ENCODE results near the gene C16orf96. TPM values are rescaled to one million over a fixed set of nuclear protein-coding genes. Genes with fewer than 3 reads are reported as not detected.

Gene C16orf96
- total and polyA plus RNA-seq, 2 of the 13 experiments (the other 11 are each of a cell fraction or from before 2014, with no cell fraction given) = 0.03 TPM; not detected in 1

DNA sequence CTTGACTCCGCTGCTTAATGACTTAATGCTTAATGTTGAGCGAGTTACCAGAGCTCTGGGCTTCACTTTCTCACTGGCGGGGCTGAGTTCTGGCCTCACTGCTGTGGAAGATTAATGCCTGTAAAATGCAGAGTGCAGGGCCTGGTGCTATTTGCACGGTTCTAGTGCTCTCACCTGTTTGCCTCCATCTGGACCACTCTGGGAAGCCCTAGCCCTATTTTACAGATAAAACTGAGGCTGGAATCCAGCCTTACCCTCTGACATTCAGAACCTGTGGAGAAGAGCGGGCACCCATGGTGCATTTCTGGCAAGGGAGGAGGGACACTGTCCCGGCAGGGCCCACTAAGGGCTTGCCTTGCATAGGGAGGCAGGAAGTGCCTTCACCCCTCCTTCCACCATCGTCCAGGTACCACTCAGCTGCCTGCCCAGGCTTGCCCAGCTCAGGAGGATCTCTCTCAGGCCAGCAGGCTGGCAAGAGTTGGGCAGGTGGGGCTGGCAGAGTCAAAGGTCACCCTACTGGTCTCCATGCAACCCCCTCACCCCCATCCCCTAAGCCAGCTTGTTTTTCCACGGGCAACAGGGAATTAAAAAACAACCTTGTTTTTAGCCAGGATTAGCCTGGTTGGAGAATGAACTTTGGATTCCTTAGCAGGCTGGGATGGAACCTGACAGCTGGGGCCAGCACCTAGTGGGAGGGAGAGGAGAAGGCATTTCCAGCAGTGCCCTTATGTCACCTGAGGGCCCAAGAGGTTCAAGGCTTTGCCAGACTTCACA, 62.7 kb downstream of the C16orf96 start (continued):
- TF ChIP-seq ZNF446 (CRISPR knock-in tag; IDR thresholded peaks at IDR 0.05) = no peak
- no peak for TF ChIP-seq ZNF772 (CRISPR knock-in tag; IDR thresholded peaks at IDR 0.05)
- no peak for TF ChIP-seq ZNF572 (CRISPR knock-in tag; IDR thresholded peaks at IDR 0.05)
- no peak for TF ChIP-seq MEF2D (CRISPR knock-in tag; IDR thresholded peaks at IDR 0.05)
- TF ChIP-seq FOXP4 (CRISPR knock-in tag; IDR thresholded peaks at IDR 0.05) = 0 out of 2 replicates have a peak, but pooled peaks have one; percentile 30
- peak; percentile 37; the same call in 1 of the 2 replicates for TF ChIP-seq FOXO1 (CRISPR knock-in tag; IDR thresholded peaks at IDR 0.05)
- no peak for TF ChIP-seq ZBTB49 (CRISPR knock-in tag; IDR thresholded peaks at IDR 0.05; ENCODE audit: borderline replicate concordance)
- TF ChIP-seq, protein P1, sequence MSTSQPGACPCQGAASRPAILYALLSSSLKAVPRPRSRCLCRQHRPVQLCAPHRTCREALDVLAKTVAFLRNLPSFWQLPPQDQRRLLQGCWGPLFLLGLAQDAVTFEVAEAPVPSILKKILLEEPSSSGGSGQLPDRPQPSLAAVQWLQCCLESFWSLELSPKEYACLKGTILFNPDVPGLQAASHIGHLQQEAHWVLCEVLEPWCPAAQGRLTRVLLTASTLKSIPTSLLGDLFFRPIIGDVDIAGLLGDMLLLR (CRISPR knock-in tag; IDR thresholded peaks at IDR 0.05) = 0 out of 2 replicates have a peak, but pooled peaks have one; percentile 39
- TF ChIP-seq SSRP1 (CRISPR knock-in tag; IDR thresholded peaks at IDR 0.05) = no peak
- no peak for TF ChIP-seq ZNF207 (IDR thresholded peaks at IDR 0.05; ENCODE audit: borderline replicate concordance)
- no peak for TF ChIP-seq IRF1 (CRISPR knock-in tag; IDR thresholded peaks at IDR 0.05; ENCODE audit: low read depth)
- no peak for TF ChIP-seq KDM1A (CRISPR knock-in tag; IDR thresholded peaks at IDR 0.05)
- no peak for TF ChIP-seq CBX2 (IDR thresholded peaks at IDR 0.05; ENCODE audit: low read depth, low read length)
- TF ChIP-seq CBX2 (CRISPR knock-in tag; IDR thresholded peaks at IDR 0.05; ENCODE audit: low read depth) = no peak
- TF ChIP-seq ZBTB7A (CRISPR knock-in tag; IDR thresholded peaks at IDR 0.05) = no peak
- TF ChIP-seq GTF3A (CRISPR knock-in tag; conservative IDR thresholded peaks at IDR 0.05) = no peak
- TF ChIP-seq ATF7 (IDR thresholded peaks at IDR 0.05) = no peak
- no peak for TF ChIP-seq ATF7 (CRISPR knock-in tag; IDR thresholded peaks at IDR 0.05)
- TF ChIP-seq AGO2 (optimal IDR thresholded peaks at IDR 0.05; ENCODE audit: low read depth, low read length) = no peak
- no peak for TF ChIP-seq KMT2A (CRISPR knock-in tag; IDR thresholded peaks at IDR 0.05)
- no peak for TF ChIP-seq ZNF552 (CRISPR knock-in tag; IDR thresholded peaks at IDR 0.05; ENCODE audit: borderline replicate concordance)
- no peak for TF ChIP-seq DR1 (CRISPR knock-in tag; IDR thresholded peaks at IDR 0.05)
- TF ChIP-seq SMARCC2 (IDR thresholded peaks at IDR 0.05) = no peak
- no peak for TF ChIP-seq ZNF746 (CRISPR knock-in tag; IDR thresholded peaks at IDR 0.05)
- 0 out of 2 replicates have a peak, but pooled peaks have one; percentile 38 for TF ChIP-seq ZNF614 (CRISPR knock-in tag; IDR thresholded peaks at IDR 0.05; ENCODE audit: borderline replicate concordance)
- TF ChIP-seq ZNF432 (CRISPR knock-in tag; IDR thresholded peaks at IDR 0.05; ENCODE audit: borderline replicate concordance) = no peak
- no peak for TF ChIP-seq ZNF124 (CRISPR knock-in tag; IDR thresholded peaks at IDR 0.05)
- no peak for TF ChIP-seq SP5 (CRISPR knock-in tag; IDR thresholded peaks at IDR 0.05; ENCODE audit: borderline replicate concordance, low read depth)

All from HepG2 (cell line).